Muscle of leg (tissue), 11 donors: ENCODE data around the gene CCDC141. TPM values are rescaled to one million over a fixed set of nuclear protein-coding genes. Genes with fewer than 3 reads are reported as not detected.
A peak's percentile ranks its signal among the peaks of the same experiment; 100 is the strongest.

ENCODE experiments used
- DNase-seq: peaks from one replicate; pipeline ENCODE4 v3.0.0; 2013
- H3K27ac ChIP-seq: one replicate; pipeline ENCODE4 v1.5.1; 2013; ENCODE audit warnings: mild to moderate bottlenecking, low read length, control low read depth
- H3K27me3 ChIP-seq: one replicate; pipeline ENCODE4 v1.6.1; 2013; ENCODE audit warnings: low read length; ENCODE audit not compliant: control insufficient read depth, insufficient read depth
- H3K36me3 ChIP-seq: one replicate; pipeline ENCODE4 v1.6.1; 2013; ENCODE audit warnings: low read length; ENCODE audit not compliant: control insufficient read depth, insufficient read depth
- H3K4me1 ChIP-seq: one replicate; pipeline ENCODE4 v1.6.1; 2013; ENCODE audit warnings: low read length; ENCODE audit not compliant: control insufficient read depth, insufficient read depth
- H3K4me3 ChIP-seq: one replicate; pipeline ENCODE4 v1.5.1; 2013; ENCODE audit warnings: low read length, control low read depth
- H3K9me3 ChIP-seq: replicated peaks from 2 replicates; pipeline ENCODE4 v1.6.1; 2013; ENCODE audit warnings: low read depth, low read length; ENCODE audit not compliant: control insufficient read depth
- WGBS: methylation state at CpG from one replicate; pipeline ENCODE4 v1.1.5; 2013; ENCODE audit warnings: missing lambda C conversion rate; ENCODE audit not compliant: insufficient coverage; 5-methylcytosine and 5-hydroxymethylcytosine counted together
- polyA plus RNA-seq, 8 donors: library from polyadenylated mRNA; unstranded; fragments of 120-200 nt; gene quantifications; one replicate each; pipeline versions ENCODE4 v1.2.1 to v1.2.3, GENCODE V29; 2013; ENCODE audit warnings: inconsistent platforms in 1 of 8, low replicate concordance in 1 of 8; ENCODE audit not compliant: insufficient read length in 8 of 8, insufficient read depth in 1 of 8
- total RNA-seq: library from RNA; stranded (reverse); fragments of 120-200 nt; gene quantifications from one replicate; pipeline ENCODE4 v1.2.4, GENCODE V29; 2013

Gene CCDC141
- total and polyA plus RNA-seq, 9 donors = 35.7 to 76.1 (median 57.3) TPM

GRCh38 chr2:178895872-178896271 lies 154.1 kb downstream of the CCDC141 start:
- 80% methylated on average over 1 of the region's 2 CpGs for WGBS
- H3K4me3 ChIP-seq = no peak overlapping the region
- no peaks in the 10 kb centered on the region for H3K9me3 ChIP-seq
- H3K4me1 ChIP-seq = no peaks in the 10 kb centered on the region
- DNase-seq = no peak
- no peak overlapping the region for H3K27ac ChIP-seq
- no peaks in the 10 kb centered on the region for H3K27me3 ChIP-seq
- H3K36me3 ChIP-seq = no peaks in the 10 kb centered on the region

- Histone ChIP-seq H3K9me3 (no peaks in the 10 kb centered on the region), H3K4me3 (no peak overlapping the region), H3K27ac (no peak overlapping the region), H3K36me3 (no peaks in the 10 kb centered on the region), H3K4me1 (no peaks in the 10 kb centered on the region), H3K27me3 (no peaks in the 10 kb centered on the region)
- DNase-seq = no peak
- WGBS = no CpG with 5 or more reads among the region's 2 CpGs
Observed at GRCh38 chr2:178895171-178895570, 154.8 kb downstream of the CCDC141 start.

- no peak for DNase-seq
- Histone ChIP-seq H3K4me1 (peaks cover 3% of the 10 kb centered on the region), H3K4me3 (no peak overlapping the region), H3K9me3 (no peaks in the 10 kb centered on the region), H3K27ac (no peak overlapping the region), H3K27me3 (no peaks in the 10 kb centered on the region), H3K36me3 (no peaks in the 10 kb centered on the region)
- 20% methylated on average over 1 of the region's 5 CpGs for WGBS
Observed at GRCh38 chr2:178892751-178893625, 156.9 kb downstream of the CCDC141 start.

- no peak for DNase-seq
- H3K27ac ChIP-seq = no peak overlapping the region
- H3K4me3 ChIP-seq = no peak overlapping the region
- H3K4me1 ChIP-seq = peaks cover 3% of the 10 kb centered on the region
- no peaks in the 10 kb centered on the region for H3K9me3 ChIP-seq
- 78% methylated on average over 5 of the region's 5 CpGs for WGBS
- H3K27me3 ChIP-seq = no peaks in the 10 kb centered on the region
- H3K36me3 ChIP-seq = no peaks in the 10 kb centered on the region
Observed at GRCh38 chr2:178891959-178892485, 157.9 kb downstream of the CCDC141 start.

GRCh38 chr2:178891265-178891958 lies 158.5 kb downstream of the CCDC141 start:
- Histone ChIP-seq H3K9me3 (no peaks in the 10 kb centered on the region), H3K27ac (no peak overlapping the region), H3K4me1 (peaks cover 3% of the 10 kb centered on the region), H3K4me3 (no peak overlapping the region), H3K36me3 (no peaks in the 10 kb centered on the region), H3K27me3 (no peaks in the 10 kb centered on the region)
- DNase-seq = peak; percentile 84
- no CpG with 5 or more reads among the region's 3 CpGs for WGBS

GRCh38 chr2:178886006-178886405 lies 163.9 kb downstream of the CCDC141 start:
- peaks cover 3% of the 10 kb centered on the region for H3K4me1 ChIP-seq
- 96% methylated on average over 3 of the region's 3 CpGs for WGBS
- no peak for DNase-seq
- H3K27ac ChIP-seq = no peak overlapping the region
- peaks cover 4% of the 10 kb centered on the region for H3K36me3 ChIP-seq
- no peak overlapping the region for H3K4me3 ChIP-seq
- no peaks in the 10 kb centered on the region for H3K27me3 ChIP-seq
- H3K9me3 ChIP-seq = no peaks in the 10 kb centered on the region

- 76% methylated on average over 3 of the region's 3 CpGs for WGBS
- Histone ChIP-seq H3K27me3 (no peaks in the 10 kb centered on the region), H3K36me3 (peaks cover 8% of the 10 kb centered on the region), H3K4me3 (no peak overlapping the region), H3K4me1 (peaks cover 3% of the 10 kb centered on the region), H3K9me3 (no peaks in the 10 kb centered on the region), H3K27ac (no peak overlapping the region)
- no peak for DNase-seq
Observed at GRCh38 chr2:178884440-178884839, 165.5 kb downstream of the CCDC141 start.

- Histone ChIP-seq H3K27me3 (no peaks in the 10 kb centered on the region), H3K4me1 (no peaks in the 10 kb centered on the region), H3K4me3 (no peak overlapping the region), H3K9me3 (no peaks in the 10 kb centered on the region), H3K36me3 (peaks cover 8% of the 10 kb centered on the region), H3K27ac (no peak overlapping the region)
- DNase-seq = peak; percentile 78
- WGBS = 29% methylated on average over 5 of the region's 6 CpGs
Observed at GRCh38 chr2:178882666-178883440, 167.1 kb downstream of the CCDC141 start.

GRCh38 chr2:178881075-178881474 lies 168.9 kb downstream of the CCDC141 start:
- no peaks in the 10 kb centered on the region for H3K4me1 ChIP-seq
- no peak for DNase-seq

GRCh38 chr2:178880257-178880656 lies 169.7 kb downstream of the CCDC141 start:
- Histone ChIP-seq H3K27me3 (no peaks in the 10 kb centered on the region), H3K4me1 (no peaks in the 10 kb centered on the region), H3K36me3 (peaks cover 8% of the 10 kb centered on the region), H3K9me3 (no peaks in the 10 kb centered on the region), H3K4me3 (no peak overlapping the region), H3K27ac (no peak overlapping the region)
- no peak for DNase-seq
- WGBS = 65% methylated on average over 3 of the region's 3 CpGs

More at GRCh38 chr2:178881075-178881474, 168.9 kb downstream of the CCDC141 start:
- Histone ChIP-seq H3K27me3 (no peaks in the 10 kb centered on the region), H3K4me3 (no peak overlapping the region), H3K36me3 (peaks cover 8% of the 10 kb centered on the region), H3K9me3 (no peaks in the 10 kb centered on the region), H3K27ac (no peak overlapping the region)
- no CpG with 5 or more reads among the region's 1 CpG for WGBS
